Activated naive CD4-positive, alpha-beta T cell treated with anti-CD3 and anti-CD28 coated beads, Interleukin-2, amount 50 U/mL, for 16 hours (primary cell): ENCODE data around the gene SSNA1.

ENCODE experiments used
- DNase-seq: peaks from one replicate; pipeline ENCODE4 v3.0.0-alpha.2; 2020

Gene SSNA1

DNA sequence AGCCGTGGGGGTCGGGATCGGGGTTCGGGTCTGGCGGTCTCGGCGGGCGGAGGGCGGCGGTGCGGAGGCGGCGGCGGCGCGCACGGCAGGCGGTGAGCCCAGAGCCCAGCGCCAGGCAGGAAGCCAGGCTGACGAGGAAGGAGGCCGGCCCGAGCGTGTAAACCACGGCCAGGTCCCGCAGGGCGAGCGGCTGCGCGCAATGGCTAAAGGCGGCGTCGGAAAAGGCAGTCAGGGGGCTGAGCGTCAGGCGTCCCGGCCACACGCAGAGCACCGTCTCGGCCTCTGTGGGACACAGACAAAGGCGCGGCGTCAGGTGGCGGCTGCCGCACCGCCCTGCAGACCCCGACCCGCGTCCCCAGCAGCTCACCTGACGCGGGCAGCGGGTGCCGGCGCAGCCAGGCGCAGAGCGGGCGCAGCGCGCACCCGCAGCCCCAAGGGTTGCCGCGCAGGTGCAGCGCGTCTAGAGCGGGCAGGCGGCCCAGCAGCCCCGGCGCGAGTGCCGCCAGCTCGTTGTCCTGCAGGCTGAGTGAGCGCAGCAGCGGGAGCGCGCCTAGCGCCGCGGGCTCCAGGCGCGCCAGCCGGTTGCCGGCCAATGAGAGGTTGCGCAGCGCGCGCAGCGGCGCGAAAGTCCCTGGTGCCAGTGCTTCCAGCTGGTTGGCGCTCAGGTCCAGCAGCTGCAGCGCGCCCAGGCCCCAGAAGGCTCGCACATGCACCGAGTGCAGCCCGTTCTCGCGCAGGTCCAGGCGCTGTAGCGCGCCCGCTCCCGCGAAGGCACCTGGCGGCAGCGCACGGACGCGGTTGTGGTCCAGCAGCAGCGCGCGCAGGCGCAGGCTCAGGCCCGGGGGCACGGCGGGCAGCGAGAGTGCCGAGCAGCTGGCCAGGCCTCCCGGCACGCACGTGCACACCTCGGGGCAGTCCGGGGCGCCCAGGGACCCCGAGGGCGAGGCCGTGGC lies 19.3 kb upstream of the SSNA1 start:
- no peak for DNase-seq

DNA sequence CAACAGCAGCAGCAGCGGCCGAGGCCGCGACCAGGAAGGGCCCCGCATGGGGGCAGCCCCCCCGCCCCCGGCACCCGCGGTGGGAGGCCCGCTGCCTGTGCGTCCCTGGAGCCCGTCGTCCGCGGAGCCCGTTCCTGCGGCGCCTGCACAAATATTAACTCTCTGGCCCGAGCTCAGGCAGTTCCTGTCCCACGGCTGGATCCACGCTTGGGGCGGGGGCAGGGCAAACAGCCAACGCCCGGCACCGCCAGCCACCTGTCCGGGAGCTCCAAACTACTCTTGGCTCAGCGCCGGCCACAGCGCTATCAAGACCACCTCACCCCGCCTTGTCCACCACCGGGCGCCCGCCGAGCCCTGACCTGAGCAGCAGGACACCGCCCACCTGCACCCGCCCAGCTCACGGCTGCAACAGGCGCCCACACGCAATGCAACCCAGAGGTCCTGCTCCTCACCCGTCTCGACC lies 18.5 kb upstream of the SSNA1 start, which contains the start of gene LRRC26:
TSS of gene LRRC26 (minus strand) at position 156 of the 463 bp plus-strand sequence. CDS start at position 48, 108 bp downstream.
- DNase-seq: no peak

DNA sequence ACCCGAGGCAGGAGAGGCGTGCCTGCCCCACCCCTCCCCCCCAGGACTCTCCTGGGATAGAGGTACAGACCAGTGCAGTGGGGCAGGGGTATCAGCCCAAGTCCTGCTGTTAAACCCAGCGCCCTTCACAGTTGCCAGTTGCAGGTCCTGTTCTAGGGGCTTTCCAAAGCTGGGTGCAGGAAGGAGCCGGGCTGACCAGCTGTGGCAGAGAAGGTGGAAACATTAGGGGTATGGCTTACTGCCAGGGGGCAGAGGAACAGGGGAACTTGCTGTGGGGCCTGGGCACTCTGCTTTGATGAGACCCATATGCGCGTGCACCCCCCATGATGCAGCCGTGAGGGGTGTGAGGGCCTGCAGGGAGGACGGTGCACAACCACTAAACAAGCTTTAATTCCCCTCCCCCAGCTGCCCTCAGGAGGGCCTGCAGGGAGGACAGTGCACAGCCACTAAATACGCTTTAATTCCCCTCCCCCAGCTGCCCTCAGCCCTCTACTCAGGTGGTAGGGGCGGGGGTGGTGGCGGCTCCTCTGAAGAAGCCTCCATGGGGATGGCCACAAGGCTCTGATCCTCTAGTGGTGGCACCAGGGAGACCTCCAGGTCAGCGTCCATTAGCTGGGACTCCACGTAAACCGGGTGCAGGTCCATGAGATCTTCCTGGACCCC lies 17.9 kb upstream of the SSNA1 start:
- no peak for DNase-seq

DNA sequence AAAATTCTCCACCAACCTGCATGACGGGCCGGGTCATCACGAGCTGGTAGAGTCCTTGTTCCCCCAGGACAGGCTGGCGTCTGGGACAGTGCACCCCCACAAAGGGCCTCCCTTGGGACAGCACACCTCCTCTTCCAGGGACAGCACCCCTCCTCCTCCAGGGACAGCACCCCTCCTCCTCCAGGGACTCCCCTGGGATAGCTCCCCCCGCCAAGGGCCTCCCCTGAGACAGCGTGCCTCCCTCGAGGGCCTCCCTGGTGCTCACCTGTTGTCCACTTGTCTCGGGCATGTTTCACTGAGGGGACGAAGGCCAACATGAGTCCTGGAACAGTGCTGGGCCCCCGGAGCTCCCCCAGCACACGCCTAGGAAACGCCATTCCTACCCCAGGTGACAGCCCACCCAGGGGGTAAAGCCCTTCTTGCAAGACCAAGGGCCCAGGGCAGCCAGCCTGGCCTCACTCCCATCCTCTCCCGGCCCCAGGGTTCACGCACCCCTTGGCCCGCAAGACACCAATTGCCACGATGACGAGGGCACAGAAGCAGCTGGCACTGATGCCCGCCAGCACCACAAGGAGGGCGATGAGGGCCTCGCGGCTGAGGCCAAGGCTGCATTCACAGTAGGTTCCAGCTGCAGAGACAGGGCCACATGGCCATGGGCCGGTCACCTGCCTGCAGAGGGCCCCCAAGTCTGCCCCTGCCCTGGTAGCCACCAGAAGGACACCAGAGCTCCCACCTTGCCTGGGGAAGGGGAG lies 17.2 kb upstream of the SSNA1 start:
- DNase-seq: no peak

DNA sequence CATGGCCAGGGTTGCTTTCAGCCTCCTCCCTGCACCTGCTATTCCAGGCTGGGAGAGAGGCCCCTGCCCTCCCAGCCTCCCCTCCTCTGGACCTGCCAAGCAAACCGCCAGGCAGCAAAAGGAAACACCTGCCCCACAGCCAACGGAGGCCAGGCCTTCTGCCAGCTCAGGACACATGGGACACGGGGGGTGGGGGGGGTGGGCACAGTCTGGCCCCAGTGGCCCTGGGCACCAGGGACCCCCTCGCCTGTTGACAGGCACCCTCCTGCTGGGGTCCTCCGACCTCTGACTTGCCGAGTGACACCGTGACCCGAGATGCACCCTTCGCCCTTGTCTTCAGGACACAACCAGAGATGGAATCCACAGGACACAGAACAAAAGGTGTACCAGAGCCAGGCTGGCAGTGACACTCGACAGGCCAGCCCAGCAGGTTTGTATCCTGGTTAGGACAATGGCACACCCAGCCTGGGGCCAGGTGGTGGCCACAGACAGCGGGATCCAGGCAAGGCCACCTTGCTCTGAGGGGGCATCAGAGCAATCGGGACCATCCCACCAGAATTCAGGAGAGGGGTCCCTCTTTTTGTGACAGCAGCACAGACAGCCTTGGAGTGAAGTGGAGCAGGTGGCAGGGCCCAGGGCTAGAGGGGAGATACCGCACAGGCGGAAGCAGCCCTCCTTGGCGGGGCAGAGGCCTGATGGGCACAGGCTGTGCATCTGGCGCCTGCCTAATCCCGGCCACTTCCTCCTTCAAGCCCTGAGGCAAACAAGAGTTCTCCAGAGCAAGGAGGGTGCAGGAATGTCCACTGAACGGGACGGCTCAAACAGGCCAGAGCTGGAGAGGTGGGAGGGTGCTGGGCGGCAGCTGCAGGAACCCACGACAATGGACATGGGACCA lies 15.3 kb upstream of the SSNA1 start:
- DNase-seq: no peak

DNA sequence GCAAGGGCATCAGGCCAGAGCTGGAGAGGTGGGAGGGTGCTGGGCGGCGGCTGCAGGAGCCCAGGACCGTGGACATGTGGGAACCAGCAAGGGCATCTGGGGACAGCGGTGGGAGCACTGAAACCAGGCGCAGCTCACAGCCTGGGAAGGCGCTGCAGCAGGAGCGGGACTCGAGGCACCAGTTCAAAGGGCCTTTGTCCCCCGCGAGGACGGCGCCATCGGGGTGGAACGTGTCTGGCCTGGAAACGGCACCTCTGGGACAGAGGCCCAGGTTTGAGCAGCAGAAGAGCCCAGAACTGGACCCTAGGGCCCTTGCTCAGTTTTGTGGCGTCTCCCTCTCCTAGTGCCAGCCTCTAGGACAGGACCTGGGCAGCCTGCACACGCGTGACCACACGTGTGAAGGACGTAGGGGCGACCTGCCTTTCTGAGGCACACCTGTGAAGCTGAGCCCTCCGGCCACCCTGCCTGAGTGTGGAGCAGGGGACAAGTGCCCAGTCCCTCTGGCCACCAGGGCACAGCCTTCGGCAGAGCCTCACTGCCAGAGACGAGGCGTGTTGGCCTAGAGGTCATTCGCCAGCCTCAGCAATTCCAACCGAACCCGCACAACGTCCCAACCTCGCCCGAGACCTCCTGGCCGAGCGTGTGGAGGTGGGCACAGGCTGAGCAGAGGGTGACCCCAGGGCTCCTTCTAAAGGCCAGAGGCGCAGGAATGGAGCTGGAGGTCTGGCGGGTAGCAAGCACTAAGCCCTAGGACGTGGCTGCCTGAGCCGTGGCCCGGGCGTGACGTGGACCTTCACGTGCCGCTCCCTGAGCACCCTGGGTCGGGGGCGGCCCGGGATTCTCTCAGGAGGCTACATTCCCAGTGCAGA lies 14.4 kb upstream of the SSNA1 start:
- DNase-seq: no peak

DNA sequence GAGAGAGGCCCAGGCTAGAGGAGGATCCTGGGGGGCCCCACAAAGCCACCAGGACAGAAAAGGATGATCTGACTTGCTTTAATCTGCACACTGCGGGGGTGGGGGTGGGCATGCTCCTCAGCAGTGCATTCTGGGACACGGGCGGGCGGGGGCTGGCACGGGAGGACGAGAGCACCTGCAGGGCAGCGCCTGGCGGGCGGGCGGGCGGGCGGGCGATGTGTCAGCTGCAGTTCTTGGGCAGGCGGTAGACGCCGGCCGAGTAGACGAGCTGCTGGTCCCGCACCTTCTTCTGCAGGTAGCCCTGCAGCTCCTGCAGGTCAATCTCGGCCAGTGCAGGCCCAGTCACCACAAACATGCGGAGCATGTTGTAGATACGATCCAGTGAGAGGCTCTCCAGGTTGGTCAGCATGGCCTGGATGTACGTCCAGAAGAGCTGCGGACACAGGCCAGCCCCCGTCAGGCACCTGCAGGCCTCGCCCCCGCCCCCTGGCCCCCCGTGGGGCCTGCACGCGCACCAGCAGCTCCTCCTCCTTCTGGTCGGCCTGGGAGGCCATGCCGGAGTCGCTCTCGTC lies 13.7 kb upstream of the SSNA1 start:
- DNase-seq: no peak

DNA sequence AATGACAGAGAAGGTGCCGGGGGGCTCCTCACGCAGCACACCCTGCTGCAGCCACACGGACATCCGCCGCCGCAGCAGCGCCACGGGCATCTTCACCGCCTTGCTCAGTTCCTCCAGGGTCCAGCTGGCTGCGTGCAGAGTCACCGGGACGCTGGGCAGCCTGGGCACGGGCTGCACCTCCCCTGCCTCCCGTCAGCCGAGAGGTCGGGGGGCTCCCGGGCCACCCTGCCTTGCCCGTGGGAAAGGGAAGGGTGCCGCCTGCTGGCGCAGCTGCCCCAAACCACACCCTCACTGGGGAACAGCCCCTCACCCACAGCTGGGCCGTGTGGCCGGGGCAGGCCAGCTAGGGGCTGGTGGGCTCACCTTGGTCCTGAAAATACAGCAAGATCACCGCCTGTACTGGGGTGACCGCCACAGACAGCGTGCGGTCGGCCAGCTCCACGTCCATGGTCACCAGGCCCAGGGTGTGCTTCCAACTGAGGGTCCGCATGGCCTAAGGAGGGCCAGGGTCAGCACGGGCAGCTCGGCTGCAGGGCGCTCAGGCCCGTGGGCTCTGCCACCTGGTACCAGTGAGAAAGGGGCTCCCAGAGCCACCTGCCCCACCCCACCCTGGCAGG lies 13.0 kb upstream of the SSNA1 start:
- no peak for DNase-seq

DNA sequence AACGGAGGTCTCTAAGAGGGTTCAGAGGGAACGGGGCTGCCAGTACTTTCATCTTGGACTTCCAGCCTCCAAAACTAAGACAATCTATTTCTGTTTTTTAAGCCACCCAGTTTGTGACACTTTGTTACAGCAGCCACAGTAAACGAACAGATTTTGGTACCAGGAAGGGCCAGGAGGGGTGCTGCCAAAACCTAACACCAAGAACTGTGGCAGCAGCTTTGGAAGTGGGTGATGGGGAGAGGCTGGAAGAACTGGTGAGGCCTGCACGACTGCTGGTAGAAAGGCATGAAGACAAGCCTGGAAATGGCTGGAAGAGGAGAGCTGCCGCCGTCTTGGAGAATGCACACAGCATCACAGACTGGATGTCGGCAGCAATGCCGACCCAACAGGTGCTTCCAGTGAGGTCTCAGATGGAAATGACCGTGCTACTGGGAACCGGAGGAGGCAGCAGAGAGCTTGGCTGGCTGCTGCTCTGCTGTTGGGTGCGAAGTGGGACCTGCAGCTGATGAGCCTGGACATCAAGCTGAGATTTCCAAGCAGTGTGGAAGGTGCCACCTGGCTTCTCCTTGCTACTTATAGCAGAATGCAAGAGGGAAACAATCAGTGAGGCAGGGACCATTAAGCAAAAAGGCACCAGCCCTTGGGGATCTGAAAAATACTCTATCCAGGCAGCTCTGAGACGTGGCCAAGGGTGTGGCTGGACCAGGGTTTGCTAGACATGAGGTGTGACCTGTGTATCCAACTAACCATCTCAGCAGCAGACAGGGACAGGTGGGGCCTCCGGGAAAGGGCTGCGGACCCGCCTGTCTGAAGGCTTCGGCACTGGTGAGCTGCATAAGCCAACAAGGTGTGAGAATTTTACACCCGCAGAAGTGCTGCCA lies 11.9 kb upstream of the SSNA1 start:
- DNase-seq: no peak

DNA sequence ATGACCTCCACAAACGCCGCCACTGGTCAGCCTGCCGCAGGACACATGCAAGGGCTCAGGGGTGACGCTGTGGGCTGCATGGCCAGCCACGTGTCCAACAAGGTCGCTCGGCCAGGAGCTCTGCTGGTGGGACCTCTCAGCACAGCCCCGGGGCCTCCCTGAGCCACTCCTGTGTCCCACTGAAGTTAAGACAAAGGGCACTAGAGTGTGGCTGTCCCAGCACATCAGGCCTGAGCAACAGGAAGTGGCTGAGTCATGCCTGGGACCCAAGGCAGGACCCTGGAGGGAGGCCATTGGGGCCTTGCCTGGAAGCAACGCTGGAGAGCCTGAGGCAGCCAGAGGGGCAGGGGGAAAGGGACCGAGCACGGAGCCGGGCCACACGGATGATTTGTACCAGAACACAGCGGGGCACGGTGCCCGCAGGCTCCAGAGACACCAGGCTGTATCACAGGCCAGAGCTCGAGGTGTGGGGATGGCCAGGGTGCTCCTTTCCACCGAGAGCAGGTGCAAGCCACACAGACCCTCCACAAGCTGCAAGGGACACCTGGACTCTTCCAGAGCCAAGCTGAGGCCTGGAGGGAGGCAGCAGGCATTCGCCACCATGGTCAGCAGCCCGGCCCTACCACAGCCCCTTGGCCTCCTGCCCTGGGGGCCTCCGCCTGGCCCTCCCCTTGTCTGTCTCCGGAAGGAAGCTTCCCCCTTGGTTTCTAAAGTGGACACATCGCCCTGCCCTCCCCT lies 10.1 kb upstream of the SSNA1 start:
- no peak for DNase-seq

DNA sequence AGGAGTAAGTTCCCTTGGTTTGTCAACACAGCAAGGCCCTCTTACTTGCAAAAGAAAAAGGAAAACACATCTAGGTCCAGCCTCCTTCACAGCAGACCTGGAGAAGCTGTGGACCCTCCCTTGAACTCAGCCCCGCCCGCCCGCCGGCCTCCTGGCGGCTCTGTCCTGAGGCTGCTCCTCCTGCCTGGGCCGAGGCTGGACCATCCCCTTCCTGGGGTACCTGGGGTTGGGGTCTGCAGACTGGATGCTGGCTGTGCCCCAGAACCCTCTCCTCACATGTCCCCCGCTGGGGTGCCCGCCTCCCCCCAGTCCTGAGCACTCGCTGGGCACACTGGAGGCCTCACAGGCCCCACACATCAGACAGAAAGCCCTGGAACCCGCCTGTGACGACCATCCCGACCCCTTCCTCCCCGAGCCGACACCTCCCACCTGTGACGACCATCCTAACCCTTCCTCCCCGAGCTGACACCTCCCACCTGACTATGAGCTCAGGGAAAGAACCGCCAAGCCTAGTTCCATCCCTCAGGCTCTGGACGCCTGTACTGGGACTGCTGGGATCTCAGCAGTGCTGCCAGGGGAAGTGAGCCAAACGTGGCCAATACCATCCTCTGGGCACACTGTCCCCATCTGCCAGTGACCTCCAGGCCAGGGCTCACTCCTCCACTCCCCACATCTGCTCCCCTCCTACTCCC lies 9.4 kb upstream of the SSNA1 start:
- no peak for DNase-seq

DNA sequence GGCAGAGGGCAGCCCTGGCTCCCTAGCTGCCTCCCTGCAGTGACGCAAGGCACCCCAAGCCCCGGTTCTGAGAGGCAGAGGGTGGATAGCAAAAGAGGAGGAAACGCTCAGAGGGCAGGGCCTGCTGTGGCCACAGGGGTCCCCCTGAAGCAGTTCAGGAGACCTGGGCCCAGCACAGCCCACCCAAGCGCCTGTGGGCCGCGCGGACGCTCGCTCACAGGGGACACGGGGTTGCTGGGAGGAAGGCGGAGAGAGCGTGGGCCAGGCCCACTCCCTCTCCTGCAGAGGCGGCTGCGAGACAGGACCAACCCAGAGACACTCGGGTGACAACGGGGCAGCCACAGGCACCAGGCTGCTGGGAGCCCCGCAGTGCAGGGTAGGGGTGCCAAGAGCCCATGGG lies 8.7 kb upstream of the SSNA1 start:
- DNase-seq: no peak

DNA sequence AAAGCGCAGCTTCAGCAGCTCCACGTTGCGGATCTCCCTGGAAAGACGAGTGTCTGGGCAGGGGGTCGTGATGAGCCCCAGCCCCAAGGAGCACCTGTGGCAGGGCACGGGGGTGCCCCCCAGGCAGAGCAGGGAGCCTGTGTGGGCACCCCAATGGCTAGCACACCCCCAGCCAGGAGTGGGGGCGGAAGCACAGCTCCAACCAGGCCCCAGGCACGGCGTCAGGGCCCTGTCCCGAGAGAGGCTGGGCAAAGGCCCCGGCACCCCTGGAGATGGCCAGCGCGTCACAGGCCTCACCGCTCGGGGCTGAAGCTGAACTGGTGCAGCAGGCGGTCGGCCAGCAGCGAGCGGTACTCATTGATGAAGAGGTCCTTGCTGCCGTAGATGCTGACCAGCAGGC lies 8.0 kb upstream of the SSNA1 start:
- no peak for DNase-seq

DNA sequence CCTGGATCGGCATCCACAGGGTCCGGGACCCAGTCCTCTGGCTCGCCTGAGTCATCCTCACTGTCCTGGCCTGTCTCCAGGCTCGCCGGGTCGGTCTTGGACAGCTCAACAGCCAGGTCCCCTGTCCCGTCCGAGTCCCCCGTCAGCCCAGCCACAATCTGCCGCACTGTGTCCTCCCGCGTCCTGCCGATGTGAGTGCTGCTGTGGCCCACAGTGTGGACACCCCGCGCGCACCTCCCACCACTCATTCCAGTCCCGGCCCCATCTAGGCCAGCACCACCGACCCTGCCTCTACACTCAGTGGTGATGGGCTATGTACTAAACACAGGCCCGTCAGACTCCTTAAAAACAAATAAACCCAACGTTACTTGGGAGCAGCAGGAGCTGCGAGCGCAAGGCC lies 6.8 kb upstream of the SSNA1 start:
- no peak for DNase-seq

DNA sequence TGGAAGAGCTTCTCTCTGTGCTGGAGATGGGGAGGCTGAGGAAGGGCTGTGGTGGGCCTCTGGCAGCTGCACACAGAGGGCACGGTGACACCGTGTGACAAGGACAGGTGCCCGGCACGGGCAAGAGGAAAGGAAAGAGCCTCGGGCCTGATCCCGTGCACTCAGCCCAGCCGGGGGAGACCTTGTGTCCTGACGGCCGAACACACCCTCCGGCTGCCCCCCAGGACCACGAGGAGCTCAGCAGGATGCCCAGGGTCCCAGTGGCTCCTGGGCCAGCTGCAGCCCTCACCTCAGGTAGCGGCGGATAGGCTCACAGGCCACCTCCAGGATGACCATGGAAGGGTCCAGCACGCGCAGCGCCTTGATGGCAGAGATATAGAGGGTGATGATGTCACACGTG lies 5.6 kb upstream of the SSNA1 start:
- DNase-seq: no peak

DNA sequence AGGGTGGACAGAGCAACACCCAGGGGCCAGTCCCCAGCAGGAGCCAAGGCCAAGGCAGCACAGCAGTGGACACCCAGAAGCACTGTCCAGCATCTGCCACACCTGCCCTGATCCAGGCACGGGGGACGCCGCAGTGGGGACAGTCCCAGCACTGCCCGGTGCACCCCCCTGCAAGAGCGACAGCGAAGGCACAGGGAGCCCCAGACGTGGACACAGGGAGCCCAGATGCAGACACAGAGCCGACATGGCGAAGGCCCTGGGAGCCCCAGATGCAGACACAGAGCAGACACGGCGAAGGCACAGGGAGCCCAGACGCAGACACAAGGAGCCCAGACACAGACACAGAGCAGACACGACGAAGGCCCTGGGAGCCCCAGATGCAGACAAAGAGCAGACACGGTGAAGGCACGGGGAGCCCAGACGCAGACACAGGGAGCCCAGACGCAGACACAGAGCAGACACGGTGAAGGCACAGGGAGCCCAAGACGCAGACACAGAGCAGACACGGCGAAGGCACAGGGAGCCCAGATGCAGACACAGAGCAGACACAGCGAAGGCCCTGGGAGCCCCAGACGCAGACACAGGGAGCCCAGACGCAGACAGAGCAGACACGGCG lies 4.4 kb upstream of the SSNA1 start:
- no peak for DNase-seq

DNA sequence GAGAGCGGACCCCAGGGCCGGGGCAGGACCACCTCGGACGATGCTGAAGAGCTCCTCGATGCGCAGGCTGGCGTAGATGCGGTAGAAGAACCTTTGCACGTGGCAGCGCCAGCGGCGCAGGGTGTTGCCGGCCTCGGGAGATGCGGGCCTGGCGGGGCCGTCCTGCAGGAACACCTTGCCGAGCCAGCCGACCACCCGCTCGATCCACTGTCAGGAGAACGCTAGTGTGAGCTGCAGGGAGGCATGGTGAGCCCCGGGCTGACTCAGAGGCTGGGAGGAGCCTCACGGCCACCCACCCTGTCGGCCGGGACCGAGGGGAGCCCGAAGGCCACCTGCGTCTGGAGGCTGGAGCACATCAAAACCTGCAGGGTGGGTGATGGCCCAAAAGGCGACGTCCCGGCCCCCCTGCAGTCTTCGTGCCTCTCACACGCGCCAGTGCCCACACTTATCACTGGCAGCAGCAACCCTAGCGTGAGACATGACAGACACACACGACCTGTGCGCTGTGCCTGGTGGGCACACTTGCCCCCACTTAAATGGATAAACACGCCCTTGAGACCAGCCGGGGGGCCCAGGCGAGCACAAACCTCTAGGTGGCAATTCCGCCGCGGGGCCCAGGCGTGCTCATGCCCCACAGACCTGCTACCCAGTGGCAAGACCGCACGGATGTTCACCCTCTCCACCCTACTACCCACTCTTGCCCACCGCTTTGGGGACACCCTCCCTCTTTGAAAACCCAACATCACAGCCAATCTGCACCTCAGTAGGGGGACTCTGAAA lies 3.4 kb upstream of the SSNA1 start:
- DNase-seq: no peak
